Measurements from ENCODE around the gene AGBL4.

Gene AGBL4

GRCh38 chr1:48794816-48795215, 1228.9 kb downstream of the AGBL4 start:
- DNase-seq = no peak

GRCh38 chr1:48793863-48794262, 1229.9 kb downstream of the AGBL4 start:
- no peak for DNase-seq

DNA sequence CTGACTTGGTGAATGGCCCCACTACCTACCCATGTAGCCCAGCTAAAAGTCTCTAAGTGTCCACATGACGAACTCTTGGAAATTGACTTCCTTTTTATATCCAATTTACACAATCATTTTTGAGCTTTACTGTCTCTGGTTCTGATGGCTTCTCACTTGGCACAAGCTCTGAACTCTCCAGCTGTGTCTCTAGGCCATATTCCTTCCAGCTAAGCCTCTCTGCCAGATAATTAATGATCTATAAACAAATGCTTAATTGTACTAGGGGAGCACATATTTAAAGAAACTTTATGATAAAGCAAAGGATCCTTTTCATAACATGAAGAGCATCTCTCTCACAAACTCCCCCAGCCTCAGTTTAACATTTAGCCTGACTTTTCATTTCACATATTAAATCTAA, 1230.8 kb downstream of the AGBL4 start:
- no peak for DNase-seq

DNA sequence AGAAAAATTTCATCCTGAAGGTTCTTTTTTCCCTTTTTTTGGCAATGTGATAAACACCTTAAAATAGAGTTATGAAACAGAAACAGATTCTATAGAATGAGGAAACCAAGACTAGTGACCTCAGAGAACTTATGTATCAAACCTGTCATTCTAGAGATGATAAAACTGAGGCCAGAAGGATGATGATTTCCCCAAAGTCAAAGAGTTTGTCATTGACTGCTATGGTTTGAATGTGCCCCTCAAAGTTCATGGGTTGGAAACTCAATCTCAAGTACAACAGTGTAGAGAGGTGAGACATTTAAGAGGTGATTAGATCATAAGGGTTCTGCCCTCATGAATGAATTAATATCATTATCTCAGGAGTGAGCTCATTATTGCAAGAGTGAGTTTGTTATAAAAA, 1233.4 kb downstream of the AGBL4 start:
- no peak for DNase-seq

DNA sequence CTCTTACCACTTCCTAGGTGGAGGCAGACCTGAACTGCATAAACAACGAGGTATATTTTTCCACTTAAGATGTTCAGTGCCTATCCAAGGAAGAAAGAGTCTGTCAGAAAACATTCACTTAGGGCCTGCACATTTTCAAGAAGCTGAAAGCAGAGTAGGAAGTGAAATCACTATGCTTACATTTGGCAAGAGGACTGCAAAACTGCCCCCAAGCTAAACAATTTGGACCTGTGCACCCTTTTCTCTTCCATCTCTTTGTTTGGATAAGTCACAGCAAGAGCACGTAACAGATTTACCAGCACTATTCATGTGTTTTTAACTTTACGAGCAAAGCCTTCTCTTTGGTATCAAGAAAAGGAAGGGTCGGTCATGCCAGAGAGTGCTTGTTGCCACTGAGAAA, 1233.9 kb downstream of the AGBL4 start:
- DNase-seq = no peak

GRCh38 chr1:48785869-48786268, 1237.9 kb downstream of the AGBL4 start:
- DNase-seq = no peak

- no peak for DNase-seq
These were observed 1239.5 kb downstream of the AGBL4 start for GRCh38 chr1:48784301-48784700.

- DNase-seq = no peak
These were observed 1246.4 kb downstream of the AGBL4 start for GRCh38 chr1:48777219-48777895.

- DNase-seq = no peak
These were observed 1247.1 kb downstream of the AGBL4 start, which contains the start of gene BEND5 for GRCh38 chr1:48776393-48777218. TSS of gene BEND5 (minus strand) at chr1:48776891. CDS start at chr1:48776831, 60 bp downstream.

DNA sequence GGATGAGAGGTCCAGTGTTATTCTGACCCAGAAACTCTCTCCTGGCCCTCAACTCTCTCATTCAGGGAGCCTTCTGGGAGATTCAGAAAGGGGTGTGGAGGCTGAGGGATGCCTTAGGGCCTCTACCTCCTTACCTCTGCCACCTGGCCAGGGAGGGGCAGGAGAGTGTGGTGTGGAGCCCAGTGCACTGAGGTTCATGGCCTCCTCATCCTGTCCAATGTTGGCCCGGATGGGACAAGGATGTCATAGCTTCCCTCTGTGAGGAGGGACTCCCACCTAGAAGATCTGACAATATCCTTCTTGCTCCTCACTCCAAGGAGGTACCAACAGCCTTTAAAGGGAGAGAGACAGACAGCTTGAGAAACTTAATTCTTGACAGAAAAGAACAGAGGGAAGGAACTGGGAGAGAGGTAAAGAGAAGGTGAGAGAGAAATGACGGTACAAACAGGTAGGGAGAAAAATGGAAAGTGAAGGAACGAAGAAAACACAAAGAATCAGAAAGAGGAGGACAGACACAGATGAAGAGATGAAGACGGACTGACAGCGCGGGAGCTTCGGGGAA, 1247.8 kb downstream of the AGBL4 start:
- no peak for DNase-seq

GRCh38 chr1:48773133-48773532, 1250.6 kb downstream of the AGBL4 start:
- DNase-seq = no peak

GRCh38 chr1:48772211-48772610, 1251.5 kb downstream of the AGBL4 start:
- DNase-seq = no peak

GRCh38 chr1:48771561-48771960, 1252.2 kb downstream of the AGBL4 start:
- no peak for DNase-seq

DNA sequence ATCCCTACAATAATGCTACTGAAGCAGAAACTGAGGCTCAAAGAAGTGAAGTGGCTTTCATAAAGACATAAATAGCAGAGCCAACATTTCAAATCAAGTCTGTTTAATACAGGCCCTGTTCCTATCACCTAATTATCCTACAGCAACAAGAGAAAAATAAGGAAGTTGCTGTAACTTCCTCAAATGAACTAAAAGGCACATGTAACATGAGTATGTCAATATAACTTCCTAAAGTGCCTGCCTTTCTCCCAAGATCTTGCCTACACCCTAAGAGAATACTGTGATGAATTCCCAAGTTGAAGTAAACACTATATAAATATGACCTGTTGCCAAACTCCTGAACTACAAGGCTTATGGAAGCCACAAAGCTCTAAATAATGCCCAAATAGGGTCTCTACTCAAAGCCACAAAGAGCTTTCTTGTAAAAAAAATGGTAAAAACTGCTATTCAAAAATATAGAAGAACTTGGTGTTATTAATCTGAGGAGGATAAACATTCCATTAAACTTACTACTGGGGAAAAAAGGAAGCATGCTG, 1255.7 kb downstream of the AGBL4 start:
- DNase-seq = no peak

GRCh38 chr1:48765335-48765734, 1258.4 kb downstream of the AGBL4 start:
- no peak for DNase-seq

GRCh38 chr1:48761986-48762385, 1261.8 kb downstream of the AGBL4 start:
- no peak for DNase-seq

GRCh38 chr1:48761411-48761810, 1262.3 kb downstream of the AGBL4 start:
- DNase-seq = no peak

- no peak for DNase-seq
These were observed 1262.9 kb downstream of the AGBL4 start for GRCh38 chr1:48760857-48761256.

DNA sequence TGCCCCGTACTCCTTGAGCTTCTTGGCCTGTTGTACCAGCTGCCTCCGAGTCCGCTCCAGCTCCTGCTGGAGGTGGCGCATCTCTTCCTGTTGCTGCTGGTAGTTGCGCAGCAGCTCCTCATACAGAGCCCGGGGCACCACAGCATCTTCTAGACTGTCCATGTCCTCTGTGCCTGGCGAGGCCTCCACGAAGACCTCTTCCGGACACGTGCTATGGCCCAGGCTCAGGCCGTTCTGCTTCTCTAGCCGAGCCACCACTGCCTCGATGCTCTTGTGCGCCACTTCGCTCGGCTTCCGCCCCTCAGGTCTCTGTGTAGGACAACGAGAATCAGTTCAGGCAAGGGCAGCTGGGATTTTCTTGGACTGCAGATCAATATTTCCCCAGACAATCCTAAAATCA, 1264.8 kb downstream of the AGBL4 start:
- DNase-seq = no peak

GRCh38 chr1:48757363-48757762, 1266.4 kb downstream of the AGBL4 start:
- no peak for DNase-seq

- no peak for DNase-seq
These were observed 1267.0 kb downstream of the AGBL4 start for GRCh38 chr1:48756683-48757316.

DNA sequence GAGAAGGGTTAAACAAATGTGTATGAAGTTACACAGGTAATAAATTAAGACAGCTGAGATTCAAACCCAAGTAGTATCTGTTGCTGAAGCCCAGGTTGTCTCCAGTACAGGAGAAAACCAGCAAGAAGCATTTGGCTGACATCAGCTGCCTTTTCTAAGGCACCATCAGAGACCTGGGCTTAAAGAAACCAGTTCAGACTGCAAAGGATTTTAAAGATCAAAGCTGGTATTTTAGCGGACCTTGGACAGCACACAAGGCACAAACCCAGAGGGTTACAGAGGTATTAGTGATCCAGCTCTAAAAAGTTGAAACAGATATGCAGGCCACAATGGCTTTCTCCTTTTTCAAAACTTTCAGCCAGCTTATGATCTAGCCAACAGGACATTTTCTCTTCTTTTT, 1270.5 kb downstream of the AGBL4 start:
- no peak for DNase-seq

GRCh38 chr1:48750109-48750508, 1273.6 kb downstream of the AGBL4 start:
- no peak for DNase-seq
